PC-3 (cell line): ENCODE results near the gene ZNF507. TPM values are rescaled to one million over a fixed set of nuclear protein-coding genes. Genes with fewer than 3 reads are reported as not detected.

ENCODE experiments used
- ATAC-seq: fragments of 200-7000 bp; cut with Tn5 transposase; 2 replicates; pipeline ENCODE4 v1.9.1; 2020; ENCODE audit warnings: mild to moderate bottlenecking, moderate library complexity
- BruUV-seq: library from RNA; stranded (reverse); fragments of 400-500 nt; replicated peaks from 2 replicates; lab custom pipeline; 2021; lab: Mats Ljungman, UMichigan
- CTCF ChIA-PET: fragments of 300-600 bp; sonication (Branson Sonifier 250); formaldehyde crosslinking; loops from one replicate; lab custom pipeline; 2022; ENCODE audit warnings: antibody characterized with exemption; lab: Charles Lee
- POLR2A ChIA-PET: fragments of 300-600 bp; sonication (Branson Sonifier 250); formaldehyde crosslinking; loops from one replicate; lab custom pipeline; 2022; ENCODE audit warnings: antibody characterized with exemption; ENCODE audit not compliant: unreplicated experiment; lab: Charles Lee
- DNase-seq: peaks from one replicate; pipeline ENCODE4 v3.0.0-alpha.2; 2015
- H2AFZ ChIP-seq: fragments of 300-600 bp; sonication (generic); 2 replicates; pipeline ENCODE4 v1.6.0; 2016; ENCODE audit warnings: antibody characterized with exemption, low read length
- H3F3A ChIP-seq: fragments of 300-600 bp; sonication (generic); one replicate; pipeline ENCODE4 v1.6.0; 2017; ENCODE audit warnings: antibody characterized with exemption, low read length, control low read depth, mild to moderate bottlenecking; ENCODE audit not compliant: unreplicated experiment
- H3K27ac ChIP-seq: fragments of 300-600 bp; sonication (generic); 2 replicates; pipeline ENCODE4 v1.5.1; 2016; ENCODE audit warnings: mild to moderate bottlenecking, low read length
- H3K27me3 ChIP-seq: fragments of 300-600 bp; sonication (generic); 2 replicates; pipeline ENCODE4 v1.6.1; 2016; ENCODE audit warnings: low read length, mixed read lengths
- H3K36me3 ChIP-seq: fragments of 300-600 bp; sonication (generic); 2 replicates; pipeline ENCODE4 v1.6.1; 2016; ENCODE audit warnings: low read depth, mixed run types, low read length, mixed read lengths
- H3K4me1 ChIP-seq: fragments of 300-600 bp; sonication (generic); 2 replicates; pipeline ENCODE4 v1.5.1; 2016; ENCODE audit warnings: low read length; ENCODE audit not compliant: insufficient read depth
- H3K4me2 ChIP-seq: fragments of 300-600 bp; sonication (generic); 2 replicates; pipeline ENCODE4 v1.6.0; 2016; ENCODE audit warnings: low read length
- H3K4me3 ChIP-seq: fragments of 300-600 bp; sonication (generic); 2 replicates; pipeline ENCODE4 v1.5.1; 2016; ENCODE audit warnings: mild to moderate bottlenecking, low read length, mixed read lengths
- H3K79me2 ChIP-seq: fragments of 300-600 bp; sonication (generic); 2 replicates; pipeline ENCODE4 v1.6.1; 2017; ENCODE audit warnings: low read length, mixed read lengths
- H3K9ac ChIP-seq: fragments of 300-600 bp; sonication (generic); 2 replicates; pipeline ENCODE4 v1.6.0; 2016; ENCODE audit warnings: mild to moderate bottlenecking, low read length
- H3K9me2 ChIP-seq: fragments of 300-600 bp; sonication (generic); replicated peaks from 2 replicates; pipeline ENCODE4 v1.6.1; 2016; ENCODE audit warnings: mixed run types, low read length, mixed read lengths
- H3K9me3 ChIP-seq: fragments of 300-600 bp; sonication (generic); 2 replicates; pipeline ENCODE4 v1.6.1; 2016; ENCODE audit warnings: low read length, mixed read lengths
- H4K20me1 ChIP-seq: fragments of 300-600 bp; sonication (generic); 2 replicates; pipeline ENCODE4 v1.6.1; 2016; ENCODE audit warnings: low read length, mixed read lengths
- CTCF ChIP-seq: fragments of 300-600 bp; sonication (generic); conservative IDR thresholded peaks from 2 replicates; pipeline ENCODE4 v1.5.1; 2017; ENCODE audit warnings: antibody characterized with exemption, low read depth, mild to moderate bottlenecking, low read length
- EZH2 ChIP-seq: fragments of 300-600 bp; sonication (generic); IDR thresholded peaks from one replicate; pipeline ENCODE4 v1.6.1; 2017; ENCODE audit warnings: antibody characterized with exemption, mild to moderate bottlenecking, low read length; ENCODE audit not compliant: unreplicated experiment
- EZH2phosphoT487 ChIP-seq: fragments of 300-600 bp; sonication (generic); IDR thresholded peaks from 2 replicates; pipeline ENCODE4 v1.6.1; 2018; ENCODE audit warnings: mild to moderate bottlenecking, antibody characterized with exemption, low read length, borderline replicate concordance
- intact Hi-C: fragments of 100-400 bp; cut with micrococcal nuclease; formaldehyde crosslinking; loops from 2 replicates; pipeline ENCODE4 v1.9.0; 2023
- total RNA-seq: library from RNA; depleted of rRNA; stranded (reverse); fragments of >200 nt; gene quantifications from 2 replicates; pipeline ENCODE4 v1.2.3, GENCODE V29; 2014; rRNA removed

The ZNF507 gene
- total RNA-seq, 1 experiment from 2014 or later = 4.9 TPM

- intact Hi-C loops = no loop called here
- Histone ChIP-seq H2AFZ (no peak overlapping the region), H3K27me3 (no peaks in the 10 kb centered on the region), H3K36me3 (no peaks in the 10 kb centered on the region), H3K9ac (no peak overlapping the region), H3K79me2 (no peaks in the 10 kb centered on the region), H3K4me2 (no peak overlapping the region), H3F3A (no peaks in the 10 kb centered on the region), H3K4me3 (no peak overlapping the region), H3K4me1 (no peaks in the 10 kb centered on the region), H4K20me1 (no peaks in the 10 kb centered on the region), H3K9me2 (no peaks in the 10 kb centered on the region), H3K27ac (no peak overlapping the region), H3K9me3 (no peaks in the 10 kb centered on the region)
- no TSS peak for BruUV-seq
- ATAC-seq = no peak
- CTCF ChIA-PET = no interaction called here
- DNase-seq = no peak
- POLR2A ChIA-PET = no interaction called here
- no peak for TF ChIP-seq EZH2phosphoT487
- no peak for TF ChIP-seq EZH2
- TF ChIP-seq CTCF = no peak
Measured at GRCh38 chr19:32427536-32427935, 82.1 kb downstream of the ZNF507 start.

GRCh38 chr19:32436692-32437091 is 91.3 kb downstream of the ZNF507 start:
- ATAC-seq = no peak
- no peak overlapping the region for H3K27ac ChIP-seq
- H3K4me3 ChIP-seq = no peak overlapping the region
- BruUV-seq = no TSS peak
- H3K4me2 ChIP-seq = no peak overlapping the region
- no peaks in the 10 kb centered on the region for H3K27me3 ChIP-seq
- no peaks in the 10 kb centered on the region for H3K9me2 ChIP-seq
- ChIA-PET CTCF (no interaction called here), POLR2A (no interaction called here)
- no peaks in the 10 kb centered on the region for H4K20me1 ChIP-seq
- DNase-seq = no peak
- intact Hi-C loops = no loop called here
- no peaks in the 10 kb centered on the region for H3K9me3 ChIP-seq
- H3F3A ChIP-seq = no peaks in the 10 kb centered on the region
- TF ChIP-seq EZH2phosphoT487 (no peak), EZH2 (no peak), CTCF (no peak)
- no peak overlapping the region for H3K9ac ChIP-seq
- no peak overlapping the region for H2AFZ ChIP-seq
- H3K4me1 ChIP-seq = no peaks in the 10 kb centered on the region
- H3K79me2 ChIP-seq = no peaks in the 10 kb centered on the region
- H3K36me3 ChIP-seq = no peaks in the 10 kb centered on the region

- no peak overlapping the region for H3K4me3 ChIP-seq
- no peaks in the 10 kb centered on the region for H4K20me1 ChIP-seq
- H3F3A ChIP-seq = no peaks in the 10 kb centered on the region
- no peak overlapping the region for H3K4me2 ChIP-seq
- no TSS peak for BruUV-seq
- POLR2A ChIA-PET = no interaction called here
- no peak overlapping the region for H2AFZ ChIP-seq
- no peak for ATAC-seq
- no peak for DNase-seq
- H3K27me3 ChIP-seq = no peaks in the 10 kb centered on the region
- no peaks in the 10 kb centered on the region for H3K9me2 ChIP-seq
- H3K4me1 ChIP-seq = no peaks in the 10 kb centered on the region
- no peak for TF ChIP-seq EZH2
- TF ChIP-seq CTCF = no peak
- TF ChIP-seq EZH2phosphoT487 = no peak
- no peak overlapping the region for H3K27ac ChIP-seq
- CTCF ChIA-PET = no interaction called here
- intact Hi-C loops = no loop called here
- no peaks in the 10 kb centered on the region for H3K79me2 ChIP-seq
- no peaks in the 10 kb centered on the region for H3K36me3 ChIP-seq
- no peak overlapping the region for H3K9ac ChIP-seq
- no peaks in the 10 kb centered on the region for H3K9me3 ChIP-seq
Measured at GRCh38 chr19:32437096-32437495, 91.7 kb downstream of the ZNF507 start.

Other genes with a start within 250 kb of the ZNF507 start
- gene DPY19L3, start 60.2 kb downstream of the ZNF507 start, total RNA-seq = 4.0 and 4.4 TPM in 2 replicates
- 165 and 203 TPM in 2 replicates for gene PDCD5, start 235.6 kb downstream of the ZNF507 start, total RNA-seq